ENCODE measurements around the gene TSPEAR.

Gene TSPEAR

GRCh38 chr21:44740742-44741141 lies 29.4 kb upstream of the TSPEAR start:
- TF ChIP-seq TCF4 (CRISPR knock-in tag; IDR thresholded peaks at IDR 0.05; ENCODE audit: borderline replicate concordance) = no peak
- TF ChIP-seq TOX (CRISPR knock-in tag; IDR thresholded peaks at IDR 0.05; ENCODE audit: borderline replicate concordance) = no peak
- TF ChIP-seq TSHZ2 (CRISPR knock-in tag; IDR thresholded peaks at IDR 0.05) = no peak
- ATAC-seq = no peak

- ATAC-seq = no peak
- no peak for TF ChIP-seq ZFP30 (CRISPR knock-in tag; IDR thresholded peaks at IDR 0.05)
- TF ChIP-seq PPARA (CRISPR knock-in tag; IDR thresholded peaks at IDR 0.05; ENCODE audit: borderline replicate concordance) = no peak
- TF ChIP-seq ZC3H10 (CRISPR knock-in tag; IDR thresholded peaks at IDR 0.05) = no peak
- no peak for TF ChIP-seq SNAI2 (CRISPR knock-in tag; IDR thresholded peaks at IDR 0.05)
- TF ChIP-seq GLIS3 (CRISPR knock-in tag; IDR thresholded peaks at IDR 0.05) = no peak
- no peak for TF ChIP-seq ZNF565 (CRISPR knock-in tag; conservative IDR thresholded peaks at IDR 0.05; ENCODE audit: low read depth)
- TF ChIP-seq PATZ1 (CRISPR knock-in tag; IDR thresholded peaks at IDR 0.05; ENCODE audit: borderline replicate concordance) = no peak
- TF ChIP-seq POU6F1 (CRISPR knock-in tag; IDR thresholded peaks at IDR 0.05; ENCODE audit: borderline replicate concordance, low read depth) = no peak
- TF ChIP-seq ZFP3 (CRISPR knock-in tag; IDR thresholded peaks at IDR 0.05) = no peak
- TF ChIP-seq TCF4 (CRISPR knock-in tag; IDR thresholded peaks at IDR 0.05; ENCODE audit: borderline replicate concordance) = no peak
- TF ChIP-seq CREB5 (CRISPR knock-in tag; IDR thresholded peaks at IDR 0.05; ENCODE audit: low read depth) = no peak
- TF ChIP-seq ESRRG (CRISPR knock-in tag; IDR thresholded peaks at IDR 0.05) = no peak
- no peak for TF ChIP-seq BACH2 (CRISPR knock-in tag; IDR thresholded peaks at IDR 0.05; ENCODE audit: borderline replicate concordance)
- no peak for TF ChIP-seq CSDC2 (CRISPR knock-in tag; IDR thresholded peaks at IDR 0.05)
- TF ChIP-seq TOX (CRISPR knock-in tag; IDR thresholded peaks at IDR 0.05; ENCODE audit: borderline replicate concordance) = no peak
Observed at GRCh38 chr21:44739316-44739715, 27.9 kb upstream of the TSPEAR start.

GRCh38 chr21:44738621-44739020 lies 27.2 kb upstream of the TSPEAR start:
- TF ChIP-seq SNAI2 (CRISPR knock-in tag; IDR thresholded peaks at IDR 0.05) = no peak
- TF ChIP-seq RARB (CRISPR knock-in tag; IDR thresholded peaks at IDR 0.05) = no peak
- TF ChIP-seq CSDC2 (CRISPR knock-in tag; IDR thresholded peaks at IDR 0.05) = no peak
- no peak for TF ChIP-seq PPARA (CRISPR knock-in tag; IDR thresholded peaks at IDR 0.05; ENCODE audit: borderline replicate concordance)
- no peak for TF ChIP-seq ZFP3 (CRISPR knock-in tag; IDR thresholded peaks at IDR 0.05)
- no peak for TF ChIP-seq ESRRG (CRISPR knock-in tag; IDR thresholded peaks at IDR 0.05)
- TF ChIP-seq ZFP30 (CRISPR knock-in tag; IDR thresholded peaks at IDR 0.05) = no peak
- TF ChIP-seq ZNF8 (CRISPR knock-in tag; IDR thresholded peaks at IDR 0.05) = no peak
- no peak for TF ChIP-seq POU6F1 (CRISPR knock-in tag; IDR thresholded peaks at IDR 0.05; ENCODE audit: borderline replicate concordance, low read depth)
- no peak for TF ChIP-seq BACH2 (CRISPR knock-in tag; IDR thresholded peaks at IDR 0.05; ENCODE audit: borderline replicate concordance)
- no peak for TF ChIP-seq GLIS3 (CRISPR knock-in tag; IDR thresholded peaks at IDR 0.05)
- no peak for TF ChIP-seq CREB5 (CRISPR knock-in tag; IDR thresholded peaks at IDR 0.05; ENCODE audit: low read depth)
- TF ChIP-seq TOX (CRISPR knock-in tag; IDR thresholded peaks at IDR 0.05; ENCODE audit: borderline replicate concordance) = no peak
- no peak for TF ChIP-seq PATZ1 (CRISPR knock-in tag; IDR thresholded peaks at IDR 0.05; ENCODE audit: borderline replicate concordance)
- TF ChIP-seq TCF4 (CRISPR knock-in tag; IDR thresholded peaks at IDR 0.05; ENCODE audit: borderline replicate concordance) = no peak
- no peak for TF ChIP-seq CSRNP3 (CRISPR knock-in tag; IDR thresholded peaks at IDR 0.05)
- no peak for ATAC-seq

All from SK-N-SH treated with all-trans-retinoic acid at 6 μM for 48 hours (cell line).